GM03348 (cell line): ENCODE measurements around the gene MAPK8.
A peak's percentile ranks its signal among the peaks of the same experiment; 100 is the strongest.

ENCODE experiments used
- DNase-seq: peaks from one replicate; pipeline ENCODE4 v3.0.0; 2012; ENCODE audit warnings: low spot score

Gene MAPK8

DNA sequence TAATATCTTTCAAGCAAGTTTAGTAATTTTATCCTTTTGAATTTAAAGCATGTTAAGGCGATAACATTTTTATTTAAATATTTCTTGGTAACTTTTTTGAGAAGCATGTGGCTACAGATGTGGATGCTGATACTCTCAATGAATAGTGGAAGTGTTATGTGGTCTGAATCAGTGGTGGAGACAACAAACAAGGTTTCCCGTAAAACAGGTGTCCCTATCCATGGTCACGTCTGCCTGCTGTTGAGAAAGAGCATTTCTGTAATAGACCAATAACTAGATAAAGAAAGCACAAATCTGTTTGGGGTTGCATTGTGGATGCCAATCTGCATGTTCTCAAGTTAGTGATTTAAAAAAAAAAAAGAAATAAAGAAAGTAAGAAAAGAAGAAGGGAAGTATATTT, 13.9 kb upstream of the MAPK8 start:
- DNase-seq = no peak

DNA sequence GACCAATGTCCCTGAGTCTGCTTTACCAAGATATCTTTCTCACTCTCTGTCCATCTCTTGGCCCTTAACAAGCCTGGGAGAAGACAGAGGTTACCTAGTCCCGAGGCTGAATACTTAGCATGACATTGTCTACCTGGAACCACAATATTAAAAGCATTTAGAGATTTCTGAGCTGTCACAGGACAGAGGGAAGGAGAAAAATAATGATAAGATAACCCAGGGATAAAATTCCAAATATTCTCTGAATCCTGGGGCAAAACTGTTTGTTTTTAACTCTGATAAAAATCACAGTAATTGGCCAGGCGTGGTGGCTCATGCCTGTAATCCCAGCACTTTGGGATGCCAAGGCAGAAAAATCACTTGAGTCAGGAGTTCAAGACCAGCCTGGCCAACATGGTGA, 12.0 kb upstream of the MAPK8 start:
- no peak for DNase-seq

DNA sequence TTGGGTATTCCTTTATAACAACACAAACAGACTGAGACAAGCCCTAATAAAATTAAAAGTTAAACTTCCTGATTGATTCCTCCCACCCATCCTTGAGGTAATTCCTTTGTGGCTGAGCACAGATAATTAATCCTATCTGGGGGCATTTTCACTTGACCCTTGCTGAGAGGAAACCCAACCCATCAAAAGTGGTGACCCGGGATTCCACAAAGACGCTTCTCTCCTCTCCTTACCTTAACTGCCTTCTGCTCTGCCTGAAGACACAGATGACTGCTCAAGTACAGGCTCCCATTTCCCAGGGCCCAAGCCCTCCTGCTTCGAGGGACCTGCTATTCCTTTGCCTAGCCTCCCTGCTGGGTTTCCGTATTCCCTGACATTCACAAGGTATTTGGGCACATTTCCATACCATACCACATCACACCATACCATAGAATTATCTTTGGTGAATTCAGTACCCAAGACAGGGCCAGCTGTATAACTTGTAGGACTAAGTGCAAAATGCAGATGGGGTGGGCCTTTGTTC, 9.8 kb upstream of the MAPK8 start:
- no peak for DNase-seq

DNA sequence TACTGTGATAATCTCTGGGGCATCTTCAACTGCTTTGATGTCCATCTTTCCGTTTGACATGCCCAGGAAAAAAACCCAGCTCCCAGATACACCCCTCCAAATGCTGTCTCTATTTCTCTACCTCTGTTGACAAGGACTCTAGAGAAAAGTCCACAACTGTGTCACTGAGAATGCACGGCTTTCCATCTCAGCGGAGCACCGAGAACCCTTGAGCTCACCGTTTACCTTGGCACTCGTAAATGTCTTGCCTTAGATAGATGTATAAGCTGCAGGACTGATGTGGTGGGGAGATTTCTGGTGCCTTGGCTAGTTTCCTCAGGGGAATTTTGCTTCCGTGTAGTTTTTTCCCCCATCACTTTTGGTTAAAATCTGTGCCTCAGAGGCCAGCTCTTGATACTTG, 7.4 kb upstream of the MAPK8 start:
- no peak for DNase-seq

DNA sequence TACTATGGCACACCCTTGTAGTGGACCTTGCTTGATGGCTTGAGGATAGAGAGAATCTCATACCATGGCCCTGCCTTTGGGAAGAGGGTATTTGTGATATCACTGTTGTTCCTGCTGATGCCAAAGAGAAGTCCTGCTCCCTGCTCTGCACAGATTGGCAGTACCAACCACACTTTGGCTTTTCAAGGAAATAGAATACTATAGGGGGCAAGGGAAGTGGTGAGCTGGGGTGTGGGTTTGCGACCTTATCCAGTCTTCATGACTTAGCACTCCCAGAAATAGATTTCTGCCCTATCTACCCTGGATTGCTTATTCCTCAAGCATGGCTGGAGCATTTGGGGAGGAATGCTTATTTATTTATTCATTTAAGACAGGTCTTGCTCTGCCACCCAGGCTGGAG, 6.8 kb upstream of the MAPK8 start:
- no peak for DNase-seq

DNA sequence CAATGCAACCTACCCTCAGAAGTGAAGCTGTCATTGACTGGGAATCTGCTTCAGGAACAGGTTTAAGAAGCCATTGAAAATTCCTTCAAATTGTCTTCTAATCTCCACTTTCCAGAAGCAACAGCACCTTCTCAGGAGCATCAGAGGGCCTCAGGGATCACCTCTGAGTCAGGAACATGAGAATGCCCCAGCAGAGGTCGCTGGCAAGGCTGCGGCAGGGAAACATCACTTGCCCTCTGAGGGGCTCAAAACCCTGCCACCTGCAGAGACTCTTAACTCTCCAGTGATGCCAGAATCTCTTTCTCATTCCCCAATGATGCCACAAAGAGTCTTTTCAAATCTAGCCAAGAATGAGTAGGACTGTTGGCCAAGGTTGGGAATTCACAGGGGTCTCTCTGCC, 5.9 kb upstream of the MAPK8 start:
- no peak for DNase-seq

DNA sequence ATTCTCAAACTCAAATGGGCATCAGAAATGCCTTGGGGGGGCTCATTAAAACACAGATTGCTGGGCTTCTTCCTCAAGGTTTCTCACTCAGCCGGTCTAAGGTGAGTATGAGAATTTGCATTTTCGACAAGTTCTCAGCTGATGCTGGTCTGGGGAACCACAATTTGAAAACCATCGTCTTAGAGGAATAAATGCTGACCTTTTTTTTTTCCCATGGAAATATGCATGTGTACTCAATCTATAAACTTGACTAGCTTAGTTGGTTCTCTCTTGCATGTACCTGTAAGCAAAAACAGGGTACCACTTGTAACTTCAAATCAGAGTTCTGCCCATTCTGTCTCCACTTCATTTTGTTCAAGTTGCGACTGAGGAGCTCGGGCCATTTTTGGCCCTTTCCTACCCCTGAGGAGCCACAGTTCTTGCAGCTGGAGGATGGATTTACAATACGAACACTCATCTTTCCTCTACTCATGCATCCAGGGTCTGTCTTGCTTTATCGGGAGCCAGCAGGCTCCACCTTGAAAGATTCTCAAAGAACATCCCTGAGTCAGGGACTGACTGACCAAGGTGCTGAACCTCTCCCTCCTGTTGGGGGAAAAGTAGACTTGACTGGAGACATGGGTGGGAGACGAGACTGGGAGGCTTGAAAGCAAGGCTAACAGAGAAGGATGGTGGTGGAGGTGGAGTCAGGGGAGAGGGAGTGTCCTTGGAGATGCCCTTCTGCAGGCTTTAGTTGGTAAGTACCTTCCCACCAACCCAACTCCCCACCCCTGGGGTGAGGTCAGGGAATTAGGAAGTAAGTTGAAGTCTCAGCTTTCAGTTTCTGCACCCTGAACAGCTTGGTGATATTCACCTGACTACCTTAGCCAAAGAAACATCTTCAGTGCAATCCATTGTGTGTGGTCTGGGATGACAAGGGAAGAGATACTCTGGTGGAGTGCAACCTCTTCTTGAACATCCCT, 3.7 kb upstream of the MAPK8 start:
- DNase-seq = no peak

DNA sequence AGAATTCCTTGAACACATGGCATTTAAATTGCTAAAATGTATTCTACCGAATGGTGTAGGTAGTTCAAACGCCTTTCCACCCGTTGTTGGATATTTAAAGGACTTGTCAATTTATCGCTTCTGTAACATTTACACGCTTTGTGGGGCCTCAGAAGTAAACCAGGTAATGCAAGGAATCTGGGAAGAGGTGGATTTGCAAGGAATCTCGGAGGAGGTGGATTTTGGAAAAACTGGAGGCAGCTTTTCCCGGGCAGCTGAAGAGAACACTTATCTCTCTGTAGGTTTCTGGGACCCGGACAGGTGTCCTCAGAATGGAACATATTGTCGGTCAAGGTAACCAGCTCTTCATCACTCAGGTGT, 592 bp upstream of the MAPK8 start:
- no peak for DNase-seq

DNA sequence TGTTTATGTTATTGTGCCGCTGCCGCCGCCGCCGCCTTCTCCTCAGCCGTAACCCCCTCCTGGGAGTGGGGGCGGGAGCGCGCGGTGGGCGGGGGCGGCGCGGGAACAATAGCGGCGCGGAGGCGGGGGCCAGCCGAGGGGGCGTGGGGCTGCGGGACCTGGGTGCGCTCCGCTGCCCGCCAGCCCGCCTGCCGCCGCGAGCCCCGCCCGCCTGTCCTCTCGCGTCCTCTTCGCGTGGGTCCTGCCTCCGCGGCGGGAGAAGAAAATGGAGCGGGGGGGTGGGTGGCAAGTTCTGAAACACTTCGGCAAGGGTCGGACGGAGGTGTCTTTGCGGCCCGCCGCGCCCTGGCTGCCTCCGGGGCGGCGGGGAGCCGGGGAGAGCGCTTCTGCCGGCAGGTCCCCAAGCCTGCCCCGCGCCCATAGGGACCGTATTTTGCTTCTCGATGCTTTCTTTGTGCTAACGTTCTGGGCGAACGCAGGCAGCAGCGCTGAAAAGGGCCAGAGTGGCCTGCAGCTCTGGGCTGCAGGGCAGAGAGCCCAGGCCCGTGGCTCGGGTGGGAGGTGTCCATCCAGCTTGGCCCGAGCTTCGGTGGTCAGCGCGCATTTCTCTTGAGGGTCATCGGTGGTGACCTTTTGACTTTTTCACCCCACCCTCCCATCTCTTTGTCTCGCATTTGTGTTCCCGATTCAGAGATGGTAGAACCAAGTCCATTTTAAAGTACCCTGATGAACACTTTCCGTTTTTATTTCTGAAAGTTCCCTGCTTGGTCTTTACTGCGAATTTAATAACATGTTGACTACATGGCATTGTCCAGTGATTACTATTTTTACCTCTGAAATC, 613 bp downstream of the MAPK8 start:
- DNase-seq = peak; percentile 86

DNA sequence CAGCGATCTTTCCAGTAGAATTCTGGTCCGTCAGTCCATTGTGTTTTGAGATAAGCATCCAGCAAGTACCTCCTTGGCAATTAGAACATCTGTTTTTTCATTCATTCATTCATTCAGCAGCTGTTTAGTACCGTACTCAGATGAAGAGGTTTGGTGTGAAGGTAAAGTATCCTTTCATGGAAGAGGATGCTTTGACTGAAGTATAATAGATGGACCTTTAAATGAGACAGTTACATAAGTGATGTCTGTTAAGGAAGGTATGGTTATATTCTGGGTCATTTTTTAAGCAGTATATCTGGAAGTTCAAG, 1.2 kb downstream of the MAPK8 start:
- DNase-seq = no peak

DNA sequence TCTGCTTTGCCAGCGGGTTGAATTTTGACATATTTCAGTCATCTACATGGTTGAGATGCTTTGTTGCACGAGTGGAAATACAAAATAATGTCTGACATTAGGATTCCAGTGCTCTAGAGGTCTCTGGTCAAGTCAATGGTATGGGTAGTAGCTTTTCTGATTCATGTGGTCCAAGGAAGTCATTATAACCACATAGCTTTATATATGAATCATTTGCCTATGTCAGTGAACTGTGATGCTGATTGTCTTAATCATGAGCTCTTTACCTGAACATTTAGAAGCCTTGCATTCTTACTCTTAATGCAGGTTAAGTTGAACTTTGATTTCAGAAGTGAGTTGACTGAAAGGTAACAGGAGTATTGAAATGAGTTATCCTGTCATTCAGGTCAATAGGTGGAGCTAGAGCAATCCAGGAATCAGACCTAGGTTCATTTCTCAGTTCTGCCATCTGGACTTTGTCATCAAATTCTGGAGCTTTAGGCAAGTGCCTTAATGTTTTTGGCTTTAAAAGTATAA, 3.3 kb downstream of the MAPK8 start:
- DNase-seq = peak; percentile 46

DNA sequence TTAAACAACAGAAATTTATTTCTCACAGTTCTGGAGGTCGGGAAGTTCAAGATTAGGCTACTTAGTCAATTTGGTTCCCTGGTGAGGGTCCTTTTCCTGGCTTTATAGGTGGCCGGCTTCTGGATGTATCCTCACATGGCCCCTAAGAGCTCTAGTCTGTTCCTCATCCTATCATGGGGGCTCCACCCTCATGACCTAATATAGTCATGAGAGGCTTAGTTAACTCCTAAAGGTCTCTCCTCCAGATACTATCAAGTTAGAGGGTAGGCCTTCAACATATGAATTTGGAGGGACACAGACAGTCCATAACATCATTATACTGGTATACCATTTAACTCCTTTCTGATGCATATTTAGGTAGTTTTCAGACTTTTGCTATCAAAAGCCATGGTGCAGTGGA, 7.6 kb downstream of the MAPK8 start:
- no peak for DNase-seq

DNA sequence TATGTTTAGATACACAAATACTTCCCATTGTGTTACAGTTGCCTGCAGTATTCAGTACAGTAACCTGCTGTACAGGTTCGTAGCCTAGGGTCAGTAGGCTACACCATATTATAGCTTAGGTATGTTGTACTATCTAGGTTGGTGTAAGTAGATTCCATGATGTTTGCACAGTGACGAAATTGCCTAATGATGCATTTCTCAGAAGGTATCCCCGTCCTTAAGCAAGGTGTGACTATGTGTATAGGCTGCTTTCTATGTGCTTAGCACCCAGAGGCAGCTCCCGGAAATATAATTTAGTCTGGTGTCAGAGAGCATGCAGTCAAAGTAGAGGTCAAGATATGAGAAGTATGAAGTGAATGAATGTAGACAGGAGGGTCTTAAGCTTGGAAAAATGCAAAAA, 9.8 kb downstream of the MAPK8 start:
- DNase-seq = no peak

DNA sequence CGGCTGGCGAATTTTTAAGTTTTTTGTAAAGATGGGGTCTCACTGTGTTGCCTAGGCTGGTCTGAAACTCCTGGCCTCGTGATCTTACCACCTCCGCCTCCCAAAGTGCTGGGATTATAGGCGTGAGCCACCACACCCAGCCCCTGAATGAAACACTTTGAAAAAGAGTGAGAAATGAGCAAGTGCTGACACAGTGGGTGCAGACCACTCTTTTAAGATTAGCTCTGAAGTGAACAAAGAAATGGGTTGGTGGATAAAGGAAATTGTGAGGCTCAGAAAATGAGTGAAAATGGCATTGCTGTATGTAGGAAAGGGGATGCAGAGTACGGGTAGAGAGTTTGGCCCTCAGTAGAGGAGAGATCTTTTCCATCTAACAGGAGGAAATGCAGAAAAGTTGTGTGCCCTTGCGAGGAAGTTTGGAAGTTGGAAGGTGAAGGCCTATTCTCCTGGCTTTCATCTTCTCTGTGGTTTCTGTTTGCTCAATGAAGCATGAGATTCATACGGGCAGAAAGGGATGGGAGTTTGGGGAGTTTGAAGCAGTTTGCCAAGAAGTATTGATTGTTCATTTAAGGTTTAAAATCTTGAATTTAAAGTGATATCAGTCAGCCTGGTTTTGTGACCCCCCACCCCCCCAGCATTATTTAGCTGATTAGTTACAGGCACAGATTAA, 11.0 kb downstream of the MAPK8 start:
- no peak for DNase-seq

DNA sequence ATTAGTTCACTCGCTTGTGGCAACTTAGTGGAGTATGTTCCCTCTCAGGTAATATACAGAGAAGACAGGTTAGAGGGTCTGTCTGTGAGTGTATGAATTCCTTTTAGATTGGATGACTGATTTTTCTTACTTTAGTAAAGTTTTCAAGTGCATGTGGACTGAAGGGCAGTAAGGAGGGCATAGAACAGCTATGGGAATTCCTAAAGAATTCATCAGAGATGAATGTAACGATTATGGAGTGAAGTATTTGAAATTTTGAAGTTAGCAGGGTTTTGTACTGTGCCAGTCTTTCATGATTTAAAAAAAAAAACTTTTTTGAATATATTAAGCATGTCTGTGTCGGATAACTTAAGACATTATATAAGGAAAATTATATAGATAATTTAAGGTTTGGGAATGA, 15.5 kb downstream of the MAPK8 start:
- no peak for DNase-seq

DNA sequence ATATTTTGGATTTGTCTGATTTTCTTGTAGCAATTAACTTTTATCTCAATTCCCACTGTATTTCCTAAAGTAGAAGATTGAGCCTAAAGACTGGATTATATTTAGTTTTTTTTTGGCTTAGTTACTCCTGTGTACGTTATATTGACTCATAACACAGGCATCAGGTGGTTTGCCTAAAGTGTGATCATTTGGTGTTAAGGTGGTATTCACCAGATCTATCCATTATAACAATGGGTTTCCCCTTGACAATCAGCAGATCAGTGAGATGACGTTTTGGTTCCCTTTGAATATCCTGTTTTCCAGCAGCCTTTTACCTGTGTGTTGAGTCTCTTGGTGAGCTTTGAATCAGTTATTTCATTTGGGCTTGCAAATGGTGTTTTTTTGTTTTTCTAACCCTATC, 18.1 kb downstream of the MAPK8 start:
- DNase-seq = no peak

DNA sequence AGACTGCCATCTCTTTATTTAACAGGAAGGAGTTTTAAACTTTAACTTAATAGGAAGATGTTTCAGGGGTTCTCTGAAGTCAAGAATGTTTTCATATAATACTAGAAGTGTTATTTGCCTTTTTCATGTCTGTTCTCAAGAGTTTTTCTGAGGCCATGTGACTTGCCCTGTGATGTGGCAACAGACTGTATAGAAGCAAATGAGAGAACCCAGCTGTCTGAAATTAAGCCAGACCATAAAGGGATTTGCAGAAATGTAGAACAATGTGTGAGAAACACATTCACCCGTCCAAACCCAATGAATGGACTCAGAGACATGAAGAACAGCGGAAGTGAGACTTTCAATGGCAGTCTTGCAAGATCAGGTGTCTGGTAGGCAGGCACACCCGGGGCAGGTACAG, 23.8 kb downstream of the MAPK8 start:
- DNase-seq = no peak

DNA sequence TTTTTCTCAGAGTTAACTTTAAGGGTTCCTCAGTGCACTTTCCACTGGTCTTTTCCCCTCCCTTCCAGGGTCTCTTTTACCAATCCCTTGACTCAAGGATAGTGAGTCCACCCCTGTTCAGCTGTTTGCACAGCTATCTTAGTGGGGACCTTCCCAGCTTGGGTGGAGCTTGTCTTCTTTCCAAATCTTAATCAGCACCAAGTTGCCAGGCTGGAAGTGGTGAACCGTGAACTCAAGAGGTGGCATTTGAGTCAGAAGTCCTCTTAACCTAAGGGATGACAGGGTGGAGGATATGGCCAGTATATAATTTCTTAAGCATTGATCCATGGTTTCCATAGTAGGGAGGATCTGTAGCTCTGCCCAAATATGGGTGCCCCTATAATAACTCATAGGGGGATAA, 25.0 kb downstream of the MAPK8 start:
- DNase-seq = no peak

DNA sequence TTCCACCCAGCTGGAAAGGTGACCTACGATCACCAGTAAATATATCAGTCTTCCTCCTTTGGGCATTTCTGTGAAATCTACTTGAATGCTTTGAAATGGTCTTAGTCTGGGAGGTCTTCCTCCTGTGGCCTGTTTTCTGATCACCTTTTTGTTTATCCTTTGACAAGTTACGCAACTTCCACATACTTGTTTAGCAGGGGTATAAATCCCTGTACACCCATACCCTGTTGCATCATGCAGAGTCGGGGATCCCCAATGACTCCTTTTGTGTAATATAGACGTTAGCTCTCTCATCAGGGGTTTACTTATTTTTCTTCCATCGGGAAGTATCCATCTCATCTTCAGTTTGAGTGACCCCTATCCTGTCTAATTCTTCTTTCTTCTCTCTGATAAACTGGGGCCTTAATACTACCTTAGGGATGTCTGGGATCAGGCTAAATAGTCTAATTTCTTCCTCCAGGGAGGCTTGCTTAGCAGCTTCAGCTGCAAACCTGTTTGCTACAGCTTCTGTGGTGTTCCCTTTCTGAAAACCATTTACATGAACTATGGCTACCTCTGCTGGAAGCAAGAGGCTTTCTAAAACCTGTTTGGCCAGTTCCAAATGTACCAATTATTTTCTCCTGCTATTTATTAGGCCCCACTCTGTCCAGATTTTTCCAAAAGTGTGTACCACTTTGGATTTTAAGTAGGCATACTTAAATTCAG, 25.8 kb downstream of the MAPK8 start:
- no peak for DNase-seq

DNA sequence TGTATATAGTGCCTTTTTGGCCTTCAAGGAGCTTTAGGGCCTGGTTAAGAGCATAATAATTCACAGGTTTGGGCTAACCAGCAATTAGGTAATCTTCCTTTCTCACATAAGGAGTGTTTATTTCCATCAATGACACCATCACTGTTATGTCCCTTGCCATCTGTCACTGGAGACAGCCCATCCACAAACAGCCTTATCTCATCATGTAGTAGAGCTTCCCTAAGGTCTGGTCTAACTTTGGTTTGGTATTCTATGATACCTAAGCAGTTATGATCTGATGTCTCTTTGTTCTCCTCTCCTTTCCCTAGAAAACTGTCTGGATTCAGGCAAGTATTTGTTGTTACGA, 26.4 kb downstream of the MAPK8 start:
- DNase-seq = no peak

DNA sequence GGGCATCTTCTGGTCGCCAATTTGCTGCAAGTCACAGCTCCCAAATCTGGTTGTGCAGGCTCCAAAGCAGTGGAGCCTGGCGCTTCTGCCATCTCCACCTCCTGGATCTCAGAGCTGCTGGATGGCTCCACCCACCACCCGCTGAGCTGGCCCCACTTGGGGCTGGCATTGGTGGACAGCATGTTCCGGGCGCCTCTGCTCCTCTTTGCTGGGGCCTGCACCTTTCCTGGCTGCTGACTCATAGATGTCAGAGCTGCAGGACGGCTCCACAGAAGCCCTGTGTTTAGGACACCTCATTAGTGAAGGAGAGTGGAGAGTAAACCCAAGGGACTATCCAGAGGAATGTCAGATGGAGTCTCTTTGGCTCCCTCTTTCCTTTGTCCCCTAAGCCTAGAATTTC, 27.4 kb downstream of the MAPK8 start:
- DNase-seq = no peak

DNA sequence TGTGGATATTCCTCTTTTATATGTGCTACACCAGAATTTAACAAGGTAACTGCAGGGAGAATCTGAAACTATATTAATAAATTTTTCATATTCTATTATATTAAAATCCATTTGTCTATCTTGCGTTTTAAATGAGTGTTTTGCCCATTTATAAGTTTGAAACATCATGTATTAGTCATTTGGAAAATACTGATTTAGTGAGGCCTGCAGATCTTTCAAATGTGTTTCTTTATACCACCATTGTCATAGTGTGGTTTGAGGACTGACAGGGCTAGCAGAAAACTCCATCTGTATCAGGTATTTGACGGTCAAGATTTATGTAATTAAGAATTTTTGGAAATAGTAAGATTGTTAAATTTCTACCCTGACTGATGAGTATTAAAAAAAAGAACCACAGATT, 29.3 kb downstream of the MAPK8 start:
- DNase-seq = no peak
